Measurements from ENCODE around the gene ATP9A.
"Not testable (repeated sequence)": the region's sequence is repeated elsewhere in the genome, so short reads cannot be mapped to it uniquely, and the experiment has no call there.

Gene ATP9A

GRCh38 chr20:51666126-51666525 is 102.1 kb downstream of the ATP9A start:
- no peak for DNase-seq (ENCODE audit: low read depth)
- TF ChIP-seq CTCF (IDR thresholded peaks at IDR 0.05; ENCODE audit: control insufficient read depth, extremely low read depth, insufficient read depth): no peak
- H3K4me3 ChIP-seq (ENCODE audit: low read depth, low read length): no peak overlapping the region

- no peak for DNase-seq (ENCODE audit: low read depth)
- no peak for TF ChIP-seq CTCF (IDR thresholded peaks at IDR 0.05; ENCODE audit: control insufficient read depth, extremely low read depth, insufficient read depth)
These were observed 102.6 kb downstream of the ATP9A start for GRCh38 chr20:51665543-51666118.

GRCh38 chr20:51661609-51662178 is 106.5 kb downstream of the ATP9A start:
- DNase-seq (ENCODE audit: low read depth): no peak
- TF ChIP-seq CTCF (IDR thresholded peaks at IDR 0.05; ENCODE audit: control insufficient read depth, extremely low read depth, insufficient read depth): no peak
- H3K4me3 ChIP-seq (ENCODE audit: low read depth, low read length): no peak overlapping the region

More at GRCh38 chr20:51665543-51666118, 102.6 kb downstream of the ATP9A start:
- no peak overlapping the region for H3K4me3 ChIP-seq (ENCODE audit: low read depth, low read length)

- no peak for DNase-seq (ENCODE audit: low read depth)
- H3K4me3 ChIP-seq (ENCODE audit: low read depth, low read length): no peak overlapping the region
- no peak for TF ChIP-seq CTCF (IDR thresholded peaks at IDR 0.05; ENCODE audit: control insufficient read depth, extremely low read depth, insufficient read depth)
These were observed 107.2 kb downstream of the ATP9A start for GRCh38 chr20:51660672-51661608.

- no peak overlapping the region for H3K4me3 ChIP-seq (ENCODE audit: low read depth, low read length)
- TF ChIP-seq CTCF (IDR thresholded peaks at IDR 0.05; ENCODE audit: control insufficient read depth, extremely low read depth, insufficient read depth): no peak
- DNase-seq (ENCODE audit: low read depth): no peak
These were observed 108.6 kb downstream of the ATP9A start for GRCh38 chr20:51659491-51660050.

GRCh38 chr20:51656726-51657260 is 111.4 kb downstream of the ATP9A start:
- H3K4me3 ChIP-seq (ENCODE audit: low read depth, low read length): no peak overlapping the region
- TF ChIP-seq CTCF (IDR thresholded peaks at IDR 0.05; ENCODE audit: control insufficient read depth, extremely low read depth, insufficient read depth): no peak
- DNase-seq (ENCODE audit: low read depth): no peak

- H3K4me3 ChIP-seq (ENCODE audit: low read depth, low read length): not testable (repeated sequence)
These were observed 112.1 kb downstream of the ATP9A start for GRCh38 chr20:51656089-51656488.

More at GRCh38 chr20:51656089-51656488, 112.1 kb downstream of the ATP9A start:
- DNase-seq (ENCODE audit: low read depth): not testable (repeated sequence)

Data from LNCaP clone FGC (cell line).